H7 (cell line): ENCODE data around the gene COQ10A. TPM values are rescaled to one million over a fixed set of nuclear protein-coding genes. Genes with fewer than 3 reads are reported as not detected.

Source experiments
- DNase-seq: peaks from one replicate; pipeline ENCODE4 v3.0.0; 2012
- H3K27me3 ChIP-seq: 2 replicates; pipeline ENCODE4 v1.6.0; 2011; ENCODE audit warnings: mild to moderate bottlenecking, low read length; ENCODE audit not compliant: control insufficient read depth, insufficient read depth
- H3K36me3 ChIP-seq: replicated peaks from 2 replicates; pipeline ENCODE4 v1.5.1; 2011; ENCODE audit warnings: low read length; ENCODE audit not compliant: control insufficient read depth, insufficient read depth
- H3K4me3 ChIP-seq: 2 replicates; pipeline ENCODE4 v1.5.1; 2011; ENCODE audit warnings: low read depth, mild to moderate bottlenecking, control low read depth, low read length, moderate library complexity; ENCODE audit not compliant: insufficient read depth
- total RNA-seq: library from RNA; depleted of rRNA; stranded (reverse); fragments of >200 nt; shearing (Covaris generic); gene quantifications from 2 replicates; pipeline ENCODE4 v1.2.3, GENCODE V29; 2014; rRNA removed

Gene COQ10A
- total RNA-seq, result 15.5 and 21.2 TPM in 2 replicates

- Histone ChIP-seq H3K4me3 (peak within 1 kb of the TSS; percentile 90), H3K27me3 (no peaks in the 10 kb centered on the region), H3K36me3 (peaks cover 2% of the 10 kb centered on the region)
- DNase-seq, result peak; percentile 99
These were observed at the start of gene COQ10A for GRCh38 chr12:56266693-56267442. Gene COQ10A (plus strand): TSS chr12:56266942. CDS start chr12:56267119, 177 bp downstream.

- peaks cover 8% of the 10 kb centered on the region for H3K36me3 ChIP-seq
- no peaks in the 10 kb centered on the region for H3K27me3 ChIP-seq
- no peak overlapping the region for H3K4me3 ChIP-seq
- no peak for DNase-seq
These were observed 46.9 kb upstream of the COQ10A start for GRCh38 chr12:56219840-56220239.

GRCh38 chr12:56220611-56221231 lies 46.0 kb upstream of the COQ10A start:
- no peaks in the 10 kb centered on the region for H3K27me3 ChIP-seq
- DNase-seq, result no peak

GRCh38 chr12:56221232-56221756 lies 45.4 kb upstream of the COQ10A start:
- DNase-seq, result peak; percentile 85
- no peaks in the 10 kb centered on the region for H3K27me3 ChIP-seq
- H3K36me3 ChIP-seq, result peaks cover 2% of the 10 kb centered on the region
- H3K4me3 ChIP-seq, result peak overlapping the region; percentile 88

More at GRCh38 chr12:56220611-56221231, 46.0 kb upstream of the COQ10A start:
- peaks cover 4% of the 10 kb centered on the region for H3K36me3 ChIP-seq
- H3K4me3 ChIP-seq, result peak overlapping the region; percentile 88

GRCh38 chr12:56221757-56222530 lies 44.8 kb upstream of the COQ10A start, which contains the start of gene RNF41:
Gene RNF41 (minus strand): TSS chr12:56221922. CDS start chr12:56214047, 7,875 bp downstream.
- peak within 1 kb of the TSS; percentile 88 for H3K4me3 ChIP-seq
- no peaks in the 10 kb centered on the region for H3K27me3 ChIP-seq
- H3K36me3 ChIP-seq, result no peaks in the 10 kb centered on the region
- peak; percentile 98 for DNase-seq

GRCh38 chr12:56222531-56222895 lies 44.2 kb upstream of the COQ10A start:
- no peak for DNase-seq
- H3K27me3 ChIP-seq, result no peaks in the 10 kb centered on the region
- no peaks in the 10 kb centered on the region for H3K36me3 ChIP-seq
- peak overlapping the region; percentile 88 for H3K4me3 ChIP-seq

- H3K27me3 ChIP-seq, result no peaks in the 10 kb centered on the region
- DNase-seq, result no peak
- no peak overlapping the region; the same call in 1 of the 2 replicates for H3K4me3 ChIP-seq
These were observed 43.1 kb upstream of the COQ10A start for GRCh38 chr12:56223571-56224101.

GRCh38 chr12:56224102-56224701 lies 42.5 kb upstream of the COQ10A start, which contains the start of gene NABP2:
Gene NABP2 (plus strand): TSS chr12:56224342. CDS start chr12:56224857, 515 bp downstream.
- no peaks in the 10 kb centered on the region for H3K27me3 ChIP-seq
- no peaks in the 10 kb centered on the region for H3K36me3 ChIP-seq
- DNase-seq, result peak; percentile 100
- H3K4me3 ChIP-seq, result peak within 1 kb of the TSS; percentile 71

More at GRCh38 chr12:56223571-56224101, 43.1 kb upstream of the COQ10A start:
- H3K36me3 ChIP-seq, result no peaks in the 10 kb centered on the region

GRCh38 chr12:56224954-56225353 lies 41.8 kb upstream of the COQ10A start:
- DNase-seq, result peak; percentile 61
- Histone ChIP-seq H3K27me3 (no peaks in the 10 kb centered on the region), H3K4me3 (no peak overlapping the region), H3K36me3 (no peaks in the 10 kb centered on the region)

GRCh38 chr12:56229082-56229481 lies 37.7 kb upstream of the COQ10A start:
- no peaks in the 10 kb centered on the region for H3K36me3 ChIP-seq
- peak; percentile 23 for DNase-seq
- no peaks in the 10 kb centered on the region for H3K27me3 ChIP-seq
- no peak overlapping the region for H3K4me3 ChIP-seq

- H3K4me3 ChIP-seq, result no peak within 1 kb of the TSS
These were observed 36.8 kb upstream of the COQ10A start, which contains the start of gene SLC39A5 for GRCh38 chr12:56229916-56230431. Gene SLC39A5 (plus strand): TSS chr12:56230051. CDS start chr12:56231275, 1,224 bp downstream.

GRCh38 chr12:56230432-56231183 lies 36.1 kb upstream of the COQ10A start:
- Histone ChIP-seq H3K4me3 (no peak overlapping the region), H3K36me3 (no peaks in the 10 kb centered on the region), H3K27me3 (no peaks in the 10 kb centered on the region)
- peak; percentile 74 for DNase-seq

More at GRCh38 chr12:56229916-56230431, 36.8 kb upstream of the COQ10A start, which contains the start of gene SLC39A5:
- DNase-seq, result peak; percentile 55
- no peaks in the 10 kb centered on the region for H3K36me3 ChIP-seq
- no peaks in the 10 kb centered on the region for H3K27me3 ChIP-seq

GRCh38 chr12:56231184-56231582 lies 35.6 kb upstream of the COQ10A start:
- peaks cover 1% of the 10 kb centered on the region for H3K36me3 ChIP-seq
- no peak overlapping the region for H3K4me3 ChIP-seq
- H3K27me3 ChIP-seq, result no peaks in the 10 kb centered on the region
- peak; percentile 62 for DNase-seq
